Measurements from ENCODE around the gene PANK2. TPM values are rescaled to one million over a fixed set of nuclear protein-coding genes. Genes with fewer than 3 reads are reported as not detected.

PANK2 gene
- total RNA-seq, 1 donor from 2014 or later, result 40.3 TPM

GRCh38 chr20:3908667-3909066 lies 19.5 kb downstream of the PANK2 start:
- Histone ChIP-seq H3K36me3 (ENCODE audit: control insufficient read depth, insufficient read depth, low read length) (peaks cover 8% of the 10 kb centered on the region), H3K27me3 (ENCODE audit: control insufficient read depth, insufficient read depth, low read length) (no peaks in the 10 kb centered on the region), H3K4me3 (ENCODE audit: low read depth, low read length) (no peak overlapping the region)
- DNase-seq (ENCODE audit: low read depth), result no peak
- FAIRE-seq, result no peak
- TF ChIP-seq, protein P1, sequence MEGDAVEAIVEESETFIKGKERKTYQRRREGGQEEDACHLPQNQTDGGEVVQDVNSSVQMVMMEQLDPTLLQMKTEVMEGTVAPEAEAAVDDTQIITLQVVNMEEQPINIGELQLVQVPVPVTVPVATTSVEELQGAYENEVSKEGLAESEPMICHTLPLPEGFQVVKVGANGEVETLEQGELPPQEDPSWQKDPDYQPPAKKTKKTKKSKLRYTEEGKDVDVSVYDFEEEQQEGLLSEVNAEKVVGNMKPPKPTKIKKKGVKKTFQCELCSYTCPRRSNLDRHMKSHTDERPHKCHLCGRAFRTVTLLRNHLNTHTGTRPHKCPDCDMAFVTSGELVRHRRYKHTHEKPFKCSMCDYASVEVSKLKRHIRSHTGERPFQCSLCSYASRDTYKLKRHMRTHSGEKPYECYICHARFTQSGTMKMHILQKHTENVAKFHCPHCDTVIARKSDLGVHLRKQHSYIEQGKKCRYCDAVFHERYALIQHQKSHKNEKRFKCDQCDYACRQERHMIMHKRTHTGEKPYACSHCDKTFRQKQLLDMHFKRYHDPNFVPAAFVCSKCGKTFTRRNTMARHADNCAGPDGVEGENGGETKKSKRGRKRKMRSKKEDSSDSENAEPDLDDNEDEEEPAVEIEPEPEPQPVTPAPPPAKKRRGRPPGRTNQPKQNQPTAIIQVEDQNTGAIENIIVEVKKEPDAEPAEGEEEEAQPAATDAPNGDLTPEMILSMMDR (IDR thresholded peaks at IDR 0.05; ENCODE audit: insufficient read depth, low read length, severe bottlenecking), result no peak

DNA sequence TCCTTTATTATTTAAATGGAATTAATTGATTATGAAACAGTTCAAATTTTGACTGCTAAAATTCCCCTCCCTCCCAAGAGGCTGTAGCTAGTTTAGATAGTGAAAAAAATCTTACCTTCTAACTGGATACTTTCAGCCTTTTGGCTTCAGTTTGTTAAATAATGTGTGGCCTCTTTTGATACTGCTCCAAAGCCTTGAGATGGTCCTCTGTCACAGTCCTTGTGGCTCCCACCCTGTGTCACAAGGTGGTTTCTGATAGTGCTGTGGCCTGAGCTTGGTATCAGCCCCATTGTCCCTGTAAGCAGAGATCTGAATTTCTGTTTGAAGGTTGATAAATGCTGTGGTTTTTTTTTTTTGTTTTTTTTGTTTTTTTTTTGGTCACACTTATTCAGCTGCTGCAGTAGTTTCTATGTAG lies 20.8 kb downstream of the PANK2 start:
- Histone ChIP-seq H3K27me3 (ENCODE audit: control insufficient read depth, insufficient read depth, low read length) (no peaks in the 10 kb centered on the region), H3K4me3 (ENCODE audit: low read depth, low read length) (no peak overlapping the region), H3K36me3 (ENCODE audit: control insufficient read depth, insufficient read depth, low read length) (peaks cover 8% of the 10 kb centered on the region)
- DNase-seq (ENCODE audit: low read depth), result no peak
- TF ChIP-seq, protein P1 (IDR thresholded peaks at IDR 0.05; ENCODE audit: insufficient read depth, low read length, severe bottlenecking), result no peak
- no peak for FAIRE-seq

GRCh38 chr20:3910853-3911252 lies 21.7 kb downstream of the PANK2 start:
- FAIRE-seq, result no peak
- DNase-seq (ENCODE audit: low read depth), result no peak
- TF ChIP-seq, protein P1 (IDR thresholded peaks at IDR 0.05; ENCODE audit: insufficient read depth, low read length, severe bottlenecking), result no peak
- H3K36me3 ChIP-seq (ENCODE audit: control insufficient read depth, insufficient read depth, low read length), result peaks cover 8% of the 10 kb centered on the region
- H3K27me3 ChIP-seq (ENCODE audit: control insufficient read depth, insufficient read depth, low read length), result no peaks in the 10 kb centered on the region
- H3K4me3 ChIP-seq (ENCODE audit: low read depth, low read length), result no peak overlapping the region

DNA sequence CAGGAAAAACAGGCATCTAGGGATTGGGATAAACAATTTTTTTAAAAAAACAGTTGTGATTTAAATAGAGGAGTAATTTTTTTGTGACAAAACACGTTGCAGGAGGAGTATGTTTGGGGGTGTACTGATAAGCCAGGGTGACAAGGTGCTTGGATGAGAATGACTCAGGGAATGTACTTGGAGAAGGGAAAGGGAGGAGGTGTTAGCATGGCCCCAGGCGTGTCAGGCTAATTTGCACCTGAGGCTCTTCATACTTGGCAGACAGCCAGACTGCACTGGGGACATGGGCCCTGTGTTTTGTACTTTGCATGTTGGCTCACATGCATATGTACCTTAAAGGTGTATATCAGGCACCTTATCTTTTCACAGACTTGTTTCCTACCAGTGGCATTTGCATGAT lies 22.8 kb downstream of the PANK2 start:
- TF ChIP-seq, protein P1 (IDR thresholded peaks at IDR 0.05; ENCODE audit: insufficient read depth, low read length, severe bottlenecking), result no peak
- no peak for FAIRE-seq
- Histone ChIP-seq H3K36me3 (ENCODE audit: control insufficient read depth, insufficient read depth, low read length) (peaks cover 8% of the 10 kb centered on the region), H3K4me3 (ENCODE audit: low read depth, low read length) (no peak overlapping the region), H3K27me3 (ENCODE audit: control insufficient read depth, insufficient read depth, low read length) (no peaks in the 10 kb centered on the region)
- no peak for DNase-seq (ENCODE audit: low read depth)

DNA sequence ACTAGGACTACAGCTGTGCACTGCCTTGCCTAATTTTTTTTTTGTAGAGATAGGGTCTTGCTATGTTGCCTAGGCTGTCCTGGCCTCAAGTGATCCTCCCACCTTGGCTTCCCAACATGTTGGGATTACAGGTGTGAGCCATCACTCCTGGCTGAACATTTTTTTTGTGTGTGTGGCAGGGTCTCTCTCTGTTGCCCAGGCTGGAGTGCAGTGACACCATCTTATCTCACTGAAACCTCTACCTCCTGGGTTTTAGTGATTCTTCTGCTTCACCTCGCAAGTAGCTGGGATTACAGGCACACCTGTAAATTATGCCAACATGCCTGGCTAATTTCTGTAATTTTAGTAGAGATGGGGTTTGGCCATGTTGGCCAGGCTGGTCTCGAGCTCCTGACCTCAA lies 25.3 kb downstream of the PANK2 start:
- TF ChIP-seq, protein P1 (IDR thresholded peaks at IDR 0.05; ENCODE audit: insufficient read depth, low read length, severe bottlenecking), result no peak
- FAIRE-seq (no peak), DNase-seq (ENCODE audit: low read depth) (no peak)
- H3K27me3 ChIP-seq (ENCODE audit: control insufficient read depth, insufficient read depth, low read length), result no peaks in the 10 kb centered on the region
- H3K4me3 ChIP-seq (ENCODE audit: low read depth, low read length), result no peak overlapping the region
- H3K36me3 ChIP-seq (ENCODE audit: control insufficient read depth, insufficient read depth, low read length), result peaks cover 8% of the 10 kb centered on the region

GRCh38 chr20:3915691-3916090 lies 26.5 kb downstream of the PANK2 start:
- H3K27me3 ChIP-seq (ENCODE audit: control insufficient read depth, insufficient read depth, low read length), result no peaks in the 10 kb centered on the region
- FAIRE-seq, result no peak
- no peak overlapping the region for H3K4me3 ChIP-seq (ENCODE audit: low read depth, low read length)
- TF ChIP-seq, protein P1 (IDR thresholded peaks at IDR 0.05; ENCODE audit: insufficient read depth, low read length, severe bottlenecking), result no peak
- peaks cover 7% of the 10 kb centered on the region for H3K36me3 ChIP-seq (ENCODE audit: control insufficient read depth, insufficient read depth, low read length)
- no peak for DNase-seq (ENCODE audit: low read depth)
